ENCODE data around the gene LST1.

GRCh38 chr6:31582230-31582643 lies 3.8 kb upstream of the LST1 start, which contains the start of gene LTB:
- TF ChIP-seq EP300 (IDR thresholded peaks at IDR 0.05) = no peak
- TF ChIP-seq CTCF (IDR thresholded peaks at IDR 0.05) = no peak
